HG03521 (cell line): ENCODE results near the gene FBXO40.

Source experiments
- ATAC-seq: cut with Tn5 transposase; IDR thresholded peaks from one replicate; pipeline ENCODE4 v1.9.1; 2021; ENCODE audit warnings: mild to moderate bottlenecking, moderate library complexity; ENCODE audit not compliant: unreplicated experiment

FBXO40 gene

DNA sequence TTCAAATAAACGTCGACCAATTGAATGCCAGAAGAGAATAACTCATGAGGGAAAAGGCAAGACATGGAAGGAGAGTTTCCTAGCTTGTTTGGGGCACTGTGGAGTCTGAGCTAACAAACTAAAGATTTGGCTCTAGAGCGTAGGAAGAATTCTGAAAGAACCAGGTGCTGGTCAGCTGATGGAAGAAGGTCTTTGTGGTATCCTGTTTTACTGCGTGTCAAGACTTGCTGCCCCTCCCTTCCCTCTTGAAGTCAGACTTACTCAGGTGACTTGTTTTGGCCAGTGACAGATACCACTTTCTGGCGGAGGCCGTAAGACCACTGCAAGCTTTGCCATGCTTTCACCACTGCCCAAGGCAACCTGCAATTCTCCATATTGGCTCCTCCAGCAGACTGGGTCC, 68.2 kb downstream of the FBXO40 start:
- no peak for ATAC-seq

DNA sequence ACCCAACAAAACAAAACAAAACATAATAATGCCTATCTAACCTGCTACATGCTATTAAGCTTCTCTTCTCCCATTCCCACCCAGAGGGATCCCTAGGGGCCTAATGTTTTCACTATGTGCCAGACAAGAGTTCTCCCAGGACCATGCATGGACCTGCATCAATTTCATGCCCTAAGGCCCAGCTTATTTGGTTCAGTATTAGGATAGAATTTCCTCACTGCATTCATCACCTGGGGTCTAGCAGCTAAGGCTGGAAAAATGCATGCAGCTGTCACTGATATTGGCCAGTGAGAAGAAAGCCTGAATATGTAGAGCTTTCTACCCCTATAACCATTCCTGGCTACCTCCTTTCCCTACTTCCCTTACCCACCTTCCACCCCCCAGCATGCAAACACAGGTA, 69.6 kb downstream of the FBXO40 start:
- ATAC-seq, result no peak

DNA sequence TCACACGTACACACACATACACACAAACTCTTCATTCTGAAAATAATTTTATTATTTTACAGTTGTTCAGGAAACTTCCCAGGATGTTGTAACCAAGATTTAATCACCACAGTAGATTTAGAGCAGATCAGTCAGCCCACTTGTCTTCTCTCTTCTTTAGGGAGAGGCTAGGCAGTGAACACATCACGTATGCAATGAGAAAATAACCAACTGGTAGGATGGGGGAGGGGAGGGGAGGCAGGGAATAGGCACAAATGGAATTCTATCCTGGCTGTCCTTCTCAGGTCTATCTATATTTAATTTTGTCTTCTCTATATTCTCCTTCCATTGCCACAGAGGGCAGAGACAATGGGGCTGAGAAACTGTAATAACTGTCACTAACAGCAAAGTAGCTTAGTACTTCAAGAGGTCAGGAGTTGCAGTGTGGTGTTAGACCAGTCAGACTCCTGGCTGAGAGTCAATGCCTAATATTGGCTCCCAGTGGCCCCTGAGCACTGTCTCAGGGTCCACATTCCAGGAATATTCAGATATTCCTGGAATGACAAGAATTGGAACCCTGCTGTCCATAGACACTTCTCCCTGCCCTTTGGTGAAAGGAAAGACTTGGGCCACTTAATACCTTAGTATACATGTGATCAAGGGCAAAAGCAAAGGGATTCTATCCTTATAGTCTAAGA, 70.1 kb downstream of the FBXO40 start:
- ATAC-seq, result no peak

DNA sequence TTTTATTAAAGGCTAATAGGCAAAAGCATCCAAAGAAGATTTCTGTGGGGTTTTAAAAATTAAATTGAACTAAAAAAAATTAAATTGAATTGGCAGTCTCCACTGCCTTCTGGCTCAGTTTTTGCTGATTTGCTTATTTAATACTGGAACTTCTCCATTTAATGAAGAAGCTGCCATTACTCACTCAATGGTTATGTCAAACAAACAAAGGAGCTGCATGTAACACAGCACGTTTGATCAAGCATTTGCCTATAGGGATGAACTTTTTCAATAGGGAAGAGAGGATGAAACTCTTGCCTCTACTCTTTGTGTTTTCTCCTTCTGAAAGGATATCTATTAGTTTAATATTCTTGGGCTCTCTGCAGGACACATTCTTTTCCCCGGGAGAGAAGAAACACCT, 72.3 kb downstream of the FBXO40 start:
- no peak for ATAC-seq

DNA sequence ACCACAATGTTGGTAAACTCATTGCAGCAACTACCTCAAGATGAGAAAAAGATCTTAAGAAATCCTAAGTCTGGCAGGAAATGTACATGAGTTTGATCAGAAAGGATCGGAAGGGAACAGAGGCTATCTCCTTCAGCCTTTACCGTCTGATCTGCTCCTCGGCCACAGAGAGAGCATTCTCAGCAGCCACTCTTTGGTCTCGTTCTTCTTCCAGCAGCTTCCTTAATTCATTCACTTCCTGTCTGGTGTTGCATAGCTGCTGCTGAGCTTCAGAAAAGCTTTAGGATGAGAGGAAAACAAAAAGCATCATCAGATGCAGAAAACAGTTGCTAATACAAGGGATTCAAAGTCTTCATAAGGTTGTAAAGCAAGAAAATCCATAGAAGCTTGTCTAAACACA, 74.2 kb downstream of the FBXO40 start:
- ATAC-seq, result no peak

DNA sequence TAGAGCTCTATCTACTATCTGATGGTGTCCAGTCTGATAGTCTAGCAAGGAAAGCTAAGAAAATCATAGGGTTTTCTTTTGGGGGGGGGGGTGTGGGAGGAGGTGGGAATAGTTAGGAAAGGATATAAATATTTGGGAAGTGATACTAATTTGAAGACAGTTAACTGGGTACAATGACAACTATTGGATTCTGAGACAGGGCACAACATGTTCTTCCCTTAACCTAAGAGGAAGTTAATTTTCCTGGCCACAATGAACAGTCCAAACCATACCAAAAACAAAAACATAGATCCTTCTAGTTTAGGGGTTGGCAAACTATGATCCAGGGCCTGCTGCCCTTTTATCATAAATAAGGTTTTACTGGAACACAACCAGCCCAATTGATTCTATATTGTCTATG, 77.5 kb downstream of the FBXO40 start:
- ATAC-seq, result no peak

DNA sequence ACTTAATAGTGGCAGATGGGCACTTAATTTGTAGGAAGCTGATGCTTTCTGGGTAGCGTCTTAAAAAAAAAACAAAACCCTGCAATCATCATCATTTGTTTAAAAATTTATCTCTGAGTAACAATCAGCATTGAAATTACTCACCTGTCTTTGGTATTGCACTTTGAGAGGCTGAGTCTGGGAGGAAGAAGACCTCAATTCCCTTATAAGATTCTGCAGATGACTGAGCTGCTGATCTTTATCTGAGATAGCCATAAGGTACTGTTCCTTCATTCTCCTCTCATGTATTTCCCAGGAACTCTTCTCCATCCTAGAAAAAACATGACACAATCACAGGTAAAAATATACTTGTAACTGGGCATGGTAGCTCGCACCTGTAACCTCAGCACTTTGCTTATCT, 84.0 kb downstream of the FBXO40 start:
- ATAC-seq, result no peak
